GM19467 (cell line): ENCODE results near the gene AHNAK.
"Not testable (repeated sequence)": the region's sequence is repeated elsewhere in the genome, so short reads cannot be mapped to it uniquely, and the experiment has no call there.

ENCODE experiments used
- ATAC-seq: cut with Tn5 transposase; IDR thresholded peaks from one replicate; pipeline ENCODE4 v1.9.1; 2021; ENCODE audit warnings: mild to moderate bottlenecking, moderate library complexity; ENCODE audit not compliant: unreplicated experiment

AHNAK gene

DNA sequence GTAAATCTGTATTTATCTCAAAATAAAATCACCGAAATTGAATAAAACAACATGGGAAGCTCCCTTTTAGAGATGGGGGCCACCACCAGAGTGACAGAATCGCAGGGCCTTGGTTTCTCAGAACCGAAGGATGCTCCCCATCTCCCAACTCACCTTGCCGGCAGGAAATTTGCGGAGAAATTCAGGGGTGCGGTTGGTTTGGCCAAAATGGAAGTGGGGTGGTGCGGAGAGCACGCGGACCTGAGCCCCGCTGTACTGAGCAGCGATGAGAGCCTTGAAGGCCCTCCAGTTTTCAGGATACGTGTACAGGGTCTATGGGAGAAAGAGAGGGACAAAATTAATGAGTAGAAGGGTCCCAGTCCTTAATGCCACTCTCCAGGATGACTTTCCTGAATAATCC is 25.8 kb upstream of the AHNAK start:
- ATAC-seq, result no peak

DNA sequence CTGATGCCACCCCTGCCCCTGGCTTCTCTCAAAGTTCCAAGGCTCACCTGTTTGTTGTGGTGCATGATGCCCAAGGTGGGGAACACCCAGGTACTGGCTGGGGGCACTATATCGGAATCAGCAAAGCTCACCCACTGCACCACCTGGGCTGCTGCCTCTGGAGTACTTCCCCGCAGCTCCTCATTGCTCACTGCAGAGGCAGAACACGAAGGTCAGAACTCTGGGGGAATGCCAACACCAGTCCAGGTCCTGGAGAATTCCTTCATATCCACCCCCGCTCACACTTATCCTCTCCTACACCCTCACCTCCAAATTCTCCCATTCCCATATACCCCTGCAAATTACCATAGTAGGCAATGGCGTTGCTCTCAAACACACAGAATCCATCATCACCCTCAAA is 24.9 kb upstream of the AHNAK start:
- not testable (repeated sequence) for ATAC-seq

DNA sequence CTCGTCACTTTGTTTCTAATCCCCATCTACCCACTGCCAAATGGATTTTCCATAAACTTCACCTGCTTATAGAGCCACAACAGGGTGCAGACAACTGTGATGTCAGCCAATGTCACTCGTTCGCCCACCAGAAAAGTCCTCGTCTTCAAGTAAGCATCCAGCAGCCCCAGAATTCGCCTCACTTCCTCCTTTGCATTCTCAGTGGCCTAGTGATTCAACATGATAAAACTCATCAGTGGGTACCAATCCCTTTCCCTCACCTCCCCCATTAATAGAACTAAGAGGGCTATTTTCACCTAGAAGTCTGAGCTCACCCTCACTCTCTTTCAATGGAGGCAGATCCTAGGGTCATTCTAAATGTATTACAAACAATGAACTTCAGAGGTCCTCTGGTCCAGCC is 24.3 kb upstream of the AHNAK start:
- ATAC-seq, result not testable (repeated sequence)

DNA sequence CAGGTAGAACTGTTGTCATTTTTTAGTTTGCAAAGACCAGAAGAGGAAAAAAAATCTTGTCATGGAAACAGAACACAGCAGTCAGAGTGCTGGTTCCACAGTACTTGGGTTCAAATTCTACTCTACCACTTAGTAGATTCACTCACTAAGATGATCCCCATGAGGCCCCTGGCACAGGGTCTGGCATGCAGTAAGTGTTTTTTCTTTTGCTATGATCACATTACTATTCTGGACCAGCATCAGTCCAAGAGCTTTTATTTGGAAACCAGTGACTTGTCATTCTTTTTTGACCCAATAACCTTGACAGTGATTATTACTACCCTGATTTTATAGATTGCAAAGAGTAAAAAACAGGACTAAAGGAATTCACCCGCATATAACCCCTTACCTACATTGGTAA is 23.0 kb upstream of the AHNAK start:
- no peak for ATAC-seq

DNA sequence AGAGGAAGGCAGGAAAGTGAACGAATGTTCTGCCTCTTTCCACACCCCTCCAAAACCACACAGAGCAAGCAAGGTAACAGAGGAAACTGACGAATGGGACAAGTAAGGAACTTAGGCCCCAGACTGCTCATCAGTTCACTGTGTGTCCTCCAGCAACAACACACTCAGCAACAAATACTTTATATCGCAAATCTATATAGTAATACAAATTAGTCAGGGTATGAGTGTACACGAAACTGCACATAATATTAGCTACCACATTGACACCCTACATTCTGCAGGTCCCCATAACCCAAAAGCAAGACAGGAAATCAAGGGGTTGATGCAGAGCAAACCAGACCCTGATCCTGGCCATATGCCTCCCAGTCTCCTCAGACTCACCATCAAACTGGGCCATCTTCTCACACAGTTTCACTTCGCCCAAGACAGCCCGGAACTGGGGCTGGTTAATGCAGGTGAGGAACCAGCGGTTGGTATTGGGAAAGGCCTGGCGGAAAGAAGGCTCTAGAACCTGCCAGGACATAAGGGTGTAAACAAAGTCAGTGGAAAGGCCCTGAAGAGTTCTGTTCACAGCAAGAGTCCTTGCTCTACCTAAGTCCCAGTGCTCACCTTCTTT is 20.5 kb upstream of the AHNAK start:
- ATAC-seq, result no peak

DNA sequence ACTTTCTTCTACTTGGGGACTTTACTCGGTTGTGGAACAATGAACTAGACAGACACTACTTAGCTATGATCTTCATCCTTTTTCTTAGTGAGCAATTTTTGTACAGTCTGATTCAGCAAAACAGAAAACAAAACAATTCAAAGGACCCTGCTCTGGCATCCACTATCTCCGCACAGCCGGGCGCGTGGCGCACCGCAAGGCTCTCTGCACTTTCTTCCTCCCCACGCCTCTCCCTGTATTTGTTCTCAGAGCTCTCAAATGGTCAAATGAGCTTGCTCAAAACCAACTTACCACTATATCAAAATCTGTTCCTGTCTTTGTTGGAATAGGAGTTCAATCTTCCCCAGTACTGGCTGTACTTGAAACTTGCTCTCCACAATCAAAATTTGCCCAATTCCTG is 19.6 kb upstream of the AHNAK start:
- no peak for ATAC-seq

DNA sequence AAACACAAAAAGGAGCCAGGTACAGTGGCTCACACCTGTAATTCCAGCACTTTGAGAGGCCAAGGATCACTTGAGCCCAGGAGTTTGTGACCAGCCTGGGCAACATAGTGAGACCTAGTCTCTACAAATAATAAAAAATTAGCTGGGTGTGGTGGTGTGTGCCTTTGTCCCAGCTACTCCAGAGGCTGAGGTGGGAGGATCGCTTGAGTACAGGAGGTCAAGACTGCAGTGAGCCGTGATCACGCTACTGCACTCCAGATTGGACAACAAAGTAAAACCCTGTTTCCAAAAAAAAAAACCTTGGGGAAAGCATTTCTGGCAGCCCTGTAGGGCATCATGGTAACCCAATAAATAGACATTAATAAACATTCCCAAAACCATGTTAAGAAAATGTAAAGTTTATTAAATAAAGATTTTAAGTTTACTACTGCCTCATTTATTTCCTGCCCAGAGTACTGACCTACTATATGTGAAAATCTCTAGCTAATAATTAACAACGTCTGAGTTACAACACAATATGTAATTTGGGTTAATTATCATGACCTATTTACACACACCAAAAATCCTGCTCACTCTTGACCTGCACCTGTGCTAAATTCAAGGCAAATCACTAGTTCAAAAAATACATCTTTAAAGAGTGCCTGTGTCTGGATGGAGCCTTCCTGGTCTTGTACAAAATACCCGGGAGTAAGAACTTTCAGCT is 18.6 kb upstream of the AHNAK start:
- no peak for ATAC-seq

DNA sequence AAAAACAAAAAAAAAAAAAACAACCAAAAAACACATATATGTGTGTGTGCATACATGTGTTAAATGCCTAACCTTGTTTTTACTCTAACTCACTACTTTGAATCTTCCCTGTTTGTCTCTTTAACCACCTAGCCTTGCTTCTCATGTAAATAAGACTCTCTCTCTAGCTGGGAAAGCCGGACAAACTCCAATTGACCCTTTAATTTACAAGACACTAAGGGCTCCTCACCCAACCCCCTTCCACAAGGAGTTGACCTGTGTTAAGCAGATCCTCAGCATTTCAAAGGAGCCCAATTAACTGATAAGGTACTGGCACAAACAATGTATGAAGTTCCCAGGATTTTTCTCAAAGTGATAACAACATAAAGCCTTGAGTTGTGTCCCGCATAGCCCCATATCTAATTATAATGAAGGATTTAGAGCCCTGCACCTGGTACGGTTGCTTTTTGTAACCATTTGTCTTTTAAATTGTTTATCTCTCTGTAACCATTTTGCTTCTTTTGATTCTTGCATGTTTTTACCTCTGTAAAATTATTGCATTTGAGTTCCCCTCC is 15.1 kb upstream of the AHNAK start:
- ATAC-seq, result not testable (repeated sequence)

DNA sequence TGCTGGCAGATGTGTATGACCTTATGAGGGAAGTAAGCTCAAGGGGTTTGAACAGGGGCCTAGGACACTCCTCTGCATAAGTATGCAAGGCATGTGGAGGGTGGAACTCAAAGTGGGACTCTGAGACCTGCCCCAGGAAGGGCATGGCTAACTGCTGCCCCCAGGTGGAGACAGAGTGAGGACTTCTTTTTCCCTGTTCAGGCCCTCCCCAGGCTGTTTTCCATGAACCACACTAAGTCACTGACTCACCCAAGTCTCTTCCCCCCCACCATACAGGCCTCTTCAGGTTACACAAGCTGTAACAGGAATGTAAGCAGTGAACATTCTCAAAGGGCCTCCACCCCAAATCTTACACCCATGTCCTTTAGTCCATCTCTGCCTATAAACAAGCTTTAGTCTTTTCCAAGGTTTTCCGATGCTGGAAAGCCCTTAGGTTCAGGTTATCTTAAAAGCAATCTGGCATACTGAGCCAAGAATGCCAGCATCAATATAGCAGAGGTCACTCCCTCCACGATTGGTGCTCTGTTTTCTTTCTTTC is 14.0 kb upstream of the AHNAK start:
- no peak for ATAC-seq

DNA sequence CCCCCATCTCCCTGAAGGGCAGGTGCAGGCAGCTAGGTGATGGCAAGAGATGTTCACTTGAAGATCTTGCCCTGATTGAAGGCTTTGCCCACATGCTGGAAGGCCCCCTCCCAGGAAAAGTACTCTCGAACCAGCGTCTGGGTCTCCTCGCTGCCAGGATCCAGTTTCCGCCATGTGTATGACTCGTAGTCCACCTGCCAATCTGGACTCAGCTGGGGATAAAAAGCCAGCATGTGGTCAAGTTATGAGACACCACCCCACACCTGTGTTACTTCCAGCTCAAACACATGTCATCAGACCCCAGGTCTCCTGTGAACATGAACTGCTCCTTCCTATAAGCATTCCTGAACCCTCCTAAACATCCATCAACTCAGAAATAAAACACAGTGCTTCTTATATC is 13.0 kb upstream of the AHNAK start:
- not testable (repeated sequence) for ATAC-seq

DNA sequence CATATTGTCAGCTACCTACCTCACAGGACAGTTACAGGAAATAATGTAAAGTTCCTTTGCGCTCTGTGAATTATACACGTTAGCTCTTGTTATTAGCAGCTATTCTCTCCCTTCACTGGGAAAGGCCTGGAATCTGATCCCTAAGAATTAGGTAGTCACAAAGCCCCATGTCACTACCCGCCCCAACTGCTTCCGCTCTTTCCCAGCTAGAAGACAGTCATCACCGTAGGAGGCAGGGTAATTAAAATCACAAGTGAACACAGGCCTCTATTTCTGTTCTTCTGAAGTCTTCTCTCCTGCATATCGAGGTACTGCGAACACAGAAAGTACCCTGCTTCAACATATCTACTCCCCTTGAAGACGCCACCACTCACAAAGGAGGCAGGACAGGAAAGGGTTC is 12.6 kb upstream of the AHNAK start:
- no peak for ATAC-seq

DNA sequence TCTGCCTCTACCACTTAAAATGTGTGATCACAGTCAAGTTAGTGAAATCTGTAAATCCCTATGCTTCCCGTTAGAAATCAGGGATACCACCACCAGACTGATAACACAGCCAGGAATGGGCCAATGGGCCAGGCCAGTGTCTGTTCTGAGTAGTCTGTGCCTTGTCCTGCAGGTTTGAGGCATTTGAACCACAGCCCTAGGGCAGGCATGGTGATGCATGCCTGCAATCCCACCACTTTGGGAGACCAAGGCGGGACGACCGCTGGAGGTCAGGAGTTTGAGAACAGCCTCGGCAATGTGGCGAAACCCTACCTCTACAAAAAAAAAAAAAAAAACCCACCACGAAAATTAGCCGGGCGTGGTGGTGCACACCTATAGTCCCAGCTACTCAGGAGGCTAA is 12.1 kb upstream of the AHNAK start:
- no peak for ATAC-seq

DNA sequence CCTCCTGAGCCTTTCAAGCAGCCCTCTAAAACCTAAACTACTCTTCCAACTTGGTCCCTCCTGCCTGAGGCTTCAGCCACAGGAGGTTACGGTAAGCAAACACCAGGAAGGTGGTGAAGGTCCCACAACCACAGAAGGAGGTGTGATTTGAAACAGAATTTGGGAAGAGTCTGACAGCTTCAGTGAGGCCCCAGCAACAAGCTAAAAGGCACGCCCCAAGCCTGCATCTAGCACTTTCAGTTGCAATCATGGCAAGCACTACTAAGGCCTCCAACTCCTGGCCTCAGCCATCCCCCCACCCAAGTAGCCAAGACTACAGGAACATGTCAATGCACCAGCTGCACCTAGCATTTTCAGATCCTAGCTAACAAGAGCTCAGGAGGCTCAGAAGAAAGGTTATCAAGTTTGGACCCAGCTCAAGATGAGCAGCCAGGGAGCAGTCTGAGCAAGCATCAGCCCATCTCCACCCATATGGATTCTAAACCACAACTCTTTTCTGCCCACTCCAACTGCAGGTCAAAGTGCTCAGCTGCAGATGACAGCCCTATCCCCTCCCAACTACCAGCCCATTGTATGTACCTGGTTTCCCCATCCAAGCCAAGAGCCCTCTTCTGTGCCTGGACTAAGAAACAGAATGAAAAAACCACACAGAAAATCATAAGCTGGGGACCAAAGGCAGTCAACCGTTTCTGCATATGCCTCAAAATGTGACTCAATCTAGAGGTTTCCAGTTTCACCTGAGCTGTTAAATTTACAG is 10.4 kb upstream of the AHNAK start:
- ATAC-seq, result no peak

DNA sequence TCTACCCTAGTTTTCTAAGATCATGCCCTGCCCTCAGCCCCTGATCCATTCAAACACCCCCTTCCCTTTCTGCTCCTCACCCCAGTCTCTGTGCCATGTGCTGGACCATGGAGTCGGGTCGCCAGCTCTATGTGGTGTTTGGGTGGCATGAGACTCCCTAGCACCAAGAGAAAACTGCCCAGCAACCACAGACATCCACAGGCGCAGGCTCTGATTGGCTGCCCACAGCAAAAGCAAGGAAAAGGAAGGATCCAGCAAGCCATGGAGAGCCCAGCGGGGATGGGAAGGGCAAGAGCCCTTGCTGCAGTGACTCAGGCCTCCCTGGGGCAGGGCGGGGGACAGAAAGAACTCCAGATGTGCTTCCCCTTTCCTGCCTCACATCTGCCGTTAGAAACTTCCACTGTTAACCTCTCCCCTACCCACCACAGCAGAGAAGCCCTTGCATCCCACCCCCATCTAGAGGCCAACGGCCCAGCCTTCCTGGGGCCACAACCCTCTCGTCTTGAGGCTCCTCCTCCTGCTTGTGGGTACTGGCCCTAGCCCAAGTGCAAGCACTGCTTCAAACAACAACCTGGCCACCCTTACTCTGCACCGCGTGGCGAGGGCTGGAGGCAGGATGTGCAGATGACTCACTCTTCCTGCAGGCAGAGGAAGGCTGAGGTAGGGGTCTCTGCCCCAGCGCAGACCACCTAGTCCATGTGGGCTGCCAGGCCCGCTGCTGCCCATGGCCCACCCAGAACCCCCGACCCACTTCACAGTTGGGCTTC is 9.7 kb upstream of the AHNAK start:
- no peak for ATAC-seq

DNA sequence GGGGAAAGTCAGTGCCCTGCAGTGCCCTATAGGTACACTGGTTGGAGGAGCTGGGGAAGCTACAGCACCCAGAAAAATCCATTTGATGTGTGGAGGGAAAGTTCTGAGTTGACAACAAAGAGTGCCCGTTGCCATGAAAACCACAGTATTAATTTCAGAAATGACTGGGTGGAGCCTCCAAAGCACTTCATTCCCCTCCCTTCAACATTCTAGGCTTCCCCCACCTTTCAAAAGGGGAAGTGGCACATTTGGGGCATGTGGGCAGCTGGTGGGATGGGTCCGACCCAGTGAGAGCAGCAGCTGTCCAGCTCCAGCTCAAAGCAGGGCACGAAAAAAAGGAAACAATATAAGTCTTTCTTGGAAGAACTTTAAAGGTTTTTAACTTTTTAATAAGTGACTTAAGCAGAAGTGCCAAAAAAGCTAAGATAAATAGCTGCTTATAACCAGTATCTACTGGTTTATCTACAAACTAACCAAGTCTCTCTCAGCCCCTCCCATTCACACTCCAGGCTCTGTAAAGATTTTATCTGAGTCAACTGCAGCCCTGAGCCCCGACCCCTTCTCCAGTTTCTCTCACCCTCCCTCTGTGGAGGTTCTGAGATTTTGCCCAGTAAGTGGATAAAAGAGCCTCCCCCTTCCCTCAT is 9.0 kb upstream of the AHNAK start:
- peak; percentile 37 for ATAC-seq

DNA sequence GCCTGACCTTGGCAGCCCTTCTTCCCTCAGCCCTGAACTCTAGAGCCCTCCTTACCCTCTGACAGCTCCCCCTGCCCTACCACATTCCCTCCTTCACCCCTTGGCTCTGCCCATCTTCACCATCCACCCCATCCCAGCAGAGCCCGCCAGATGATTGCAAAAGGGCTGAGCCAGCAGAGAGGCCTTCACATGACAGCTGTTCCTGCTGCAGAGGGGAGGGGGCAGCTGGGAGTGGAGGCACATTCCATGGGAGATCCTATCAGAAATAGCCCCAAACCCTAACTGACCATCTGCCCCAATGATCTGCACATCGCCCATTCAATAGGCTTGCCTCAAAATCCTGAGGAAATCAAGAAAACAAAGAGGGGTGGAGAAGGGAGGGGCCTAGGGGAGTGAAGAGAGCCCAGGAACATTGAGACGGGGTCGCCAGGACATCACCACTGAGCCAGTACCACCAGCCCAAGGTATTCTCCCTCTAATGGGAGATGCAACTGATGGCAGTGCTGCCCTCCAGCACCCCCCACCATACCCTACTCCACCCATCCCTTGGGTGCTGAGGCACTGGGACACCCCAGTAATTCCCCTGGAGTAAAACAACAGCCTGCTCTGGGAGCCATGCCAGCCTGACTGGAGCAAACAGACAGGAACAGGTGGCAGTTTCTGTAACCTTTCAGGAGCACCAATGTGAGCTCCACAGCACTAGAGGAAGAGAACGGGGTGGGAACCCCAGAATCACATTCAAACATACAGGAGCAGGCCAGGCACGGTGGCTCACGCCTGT is 8.0 kb upstream of the AHNAK start:
- ATAC-seq, result no peak

DNA sequence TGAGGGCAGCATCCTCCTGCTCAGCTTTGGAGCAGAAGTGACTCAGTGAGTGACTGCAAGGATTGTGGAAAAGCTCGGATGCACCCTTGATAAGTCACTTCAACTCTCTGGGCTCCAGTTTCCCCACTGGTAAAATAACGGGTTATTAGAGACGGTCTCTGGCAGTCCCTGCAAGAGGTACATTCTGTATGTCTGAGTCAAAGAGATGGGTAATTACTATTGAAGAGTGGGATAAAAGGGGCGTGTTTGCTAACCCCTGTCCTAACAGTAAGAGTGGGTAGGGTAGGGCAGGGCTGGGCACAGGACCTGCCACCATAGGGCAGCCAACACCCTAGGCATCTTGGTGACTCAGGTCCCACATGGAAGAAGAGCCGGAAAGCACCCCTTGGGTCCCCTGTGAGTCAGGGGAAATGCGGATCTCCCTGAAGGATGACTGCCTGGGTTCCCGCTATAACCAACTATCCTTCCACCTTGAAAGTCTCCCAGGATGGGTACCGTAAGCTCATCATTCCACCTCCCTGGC is 7.3 kb upstream of the AHNAK start:
- no peak for ATAC-seq

DNA sequence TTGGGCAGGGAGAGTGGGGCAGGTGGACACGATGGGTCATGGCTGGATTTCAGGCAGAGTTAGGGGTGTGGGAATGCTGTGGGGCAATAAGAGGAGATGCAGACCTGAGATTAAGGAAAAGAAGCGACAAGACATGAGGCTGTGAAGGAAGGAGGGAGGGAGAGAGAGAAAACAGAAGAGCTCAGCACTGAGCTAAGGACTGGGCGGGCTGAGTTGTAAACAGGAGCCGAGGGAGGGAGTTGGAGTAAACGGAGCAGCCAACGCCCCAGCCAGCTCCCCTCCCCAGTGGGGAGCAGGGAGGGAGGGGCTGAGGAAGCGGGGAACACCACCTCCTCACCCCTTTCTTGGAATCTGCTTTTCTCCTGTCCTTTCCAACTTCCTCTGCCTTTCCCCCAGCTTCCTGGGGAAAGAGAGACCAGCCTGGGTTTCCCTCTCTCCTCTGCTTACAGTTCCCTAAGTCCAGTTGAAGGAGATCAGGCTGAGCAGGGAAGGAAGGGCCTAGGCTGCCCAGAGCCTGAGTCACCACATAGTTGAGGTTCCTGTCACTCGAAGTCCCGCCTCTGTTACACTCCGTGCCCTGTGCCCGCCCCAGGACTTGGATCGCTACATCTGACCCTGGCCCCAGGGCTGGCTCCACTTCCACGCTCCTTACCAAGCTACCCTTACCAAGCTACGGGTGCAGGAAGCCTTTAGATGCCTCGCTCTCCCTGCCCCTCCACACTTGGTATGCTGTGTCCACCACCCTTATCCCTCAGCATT is 6.7 kb upstream of the AHNAK start:
- ATAC-seq, result no peak
